GM12878 (cell line): ENCODE measurements around the gene REEP6. TPM values are rescaled to one million over a fixed set of nuclear protein-coding genes. Genes with fewer than 3 reads are reported as not detected.
A peak's percentile ranks its signal among the peaks of the same experiment; 100 is the strongest.

Experiments used
- ATAC-seq: fragments of 200-7000 bp; cut with Tn5 transposase; 3 replicates; pipeline ENCODE4 v1.9.1; 2020; ENCODE audit warnings: mild to moderate bottlenecking, moderate library complexity
- BruUV-seq: library from RNA; stranded (reverse); fragments of 400-500 nt; replicated peaks from 2 replicates; lab custom pipeline; 2021; lab: Mats Ljungman, UMichigan
- CTCF ChIA-PET: fragments of 300-600 bp; sonication (Branson Sonifier 250); formaldehyde crosslinking; extraction: SDS; loops from one replicate; lab custom pipeline; 2021; ENCODE audit warnings: inconsistent platforms; lab: Yijun Ruan, JAX
- POLR2A ChIA-PET: fragments of 350-600 bp; formaldehyde crosslinking; extraction: SDS; loops from one replicate; lab custom pipeline; 2021; ENCODE audit warnings: inconsistent platforms; lab: Charles Lee
- RAD21 ChIA-PET: fragments of 300-600 bp; sonication (Branson Sonifier 250); formaldehyde crosslinking; loops from one replicate; lab custom pipeline; 2023; ENCODE audit warnings: antibody characterized with exemption; ENCODE audit not compliant: unreplicated experiment; lab: Charles Lee
- SMC1A ChIA-PET: fragments of 300-600 bp; sonication (Branson Sonifier 250); formaldehyde crosslinking; loops from one replicate; lab custom pipeline; 2023; ENCODE audit not compliant: unreplicated experiment, uncharacterized antibody; lab: Charles Lee
- DNase-seq: peaks from one replicate; pipeline ENCODE4 v3.0.0-alpha.2; 2011; ENCODE audit warnings: low read depth, low spot score
- FAIRE-seq: peaks from 3 replicates; lab custom pipeline; 2011; peaks lifted over from hg19 to GRCh38; lab: Jason Lieb, UNC
- H2AFZ ChIP-seq: 2 replicates; pipeline ENCODE4 v1.6.0; 2011; ENCODE audit warnings: low read depth, low read length, control low read depth; ENCODE audit not compliant: control insufficient read depth
- H3K27ac ChIP-seq: 2 replicates; pipeline ENCODE4 v1.5.1; 2011; ENCODE audit warnings: control low read depth; ENCODE audit not compliant: control insufficient read depth, insufficient read depth
- H3K27me3 ChIP-seq, 2 experiments: replicated peaks in 1 of 2; 2 replicates each; pipeline versions ENCODE4 v1.6.0 to v1.6.1; 2011; ENCODE audit warnings: low read length in 1 of 2; ENCODE audit not compliant: control insufficient read depth in 2 of 2, insufficient read depth in 2 of 2
- H3K36me3 ChIP-seq, 2 experiments: 2 replicates each; pipeline ENCODE4 v1.5.1; 2011; ENCODE audit warnings: low read length in 1 of 2; ENCODE audit not compliant: control insufficient read depth in 2 of 2, insufficient read depth in 2 of 2
- H3K4me1 ChIP-seq: 2 replicates; pipeline ENCODE4 v1.6.1; 2011; ENCODE audit warnings: mild to moderate bottlenecking, low read length, moderate library complexity, mixed read lengths; ENCODE audit not compliant: control insufficient read depth, insufficient read depth
- H3K4me2 ChIP-seq: 2 replicates; pipeline ENCODE4 v1.6.0; 2011; ENCODE audit warnings: control low read depth; ENCODE audit not compliant: control insufficient read depth, insufficient read depth
- H3K4me3 ChIP-seq: fragments of 200-600 bp; sonication (generic); 2 replicates; pipeline ENCODE4 v1.5.1; 2016
- H3K79me2 ChIP-seq: 2 replicates; pipeline ENCODE4 v1.6.0; 2011; ENCODE audit warnings: low read length; ENCODE audit not compliant: control insufficient read depth, insufficient read depth
- H3K9ac ChIP-seq: 2 replicates; pipeline ENCODE4 v1.8.0; 2011; ENCODE audit warnings: low read length, control low read depth, mixed read lengths; ENCODE audit not compliant: control insufficient read depth, insufficient read depth
- H3K9me3 ChIP-seq: replicated peaks from 3 replicates; pipeline ENCODE4 v1.5.1; 2011; ENCODE audit warnings: mild to moderate bottlenecking, low read length; ENCODE audit not compliant: control insufficient read depth, insufficient read depth
- H4K20me1 ChIP-seq: 2 replicates; pipeline ENCODE4 v1.6.0; 2011; ENCODE audit not compliant: control insufficient read depth, insufficient read depth
- EZH2 ChIP-seq: IDR thresholded peaks from 2 replicates; pipeline ENCODE4 v1.6.1; 2012; ENCODE audit warnings: low read depth, mild to moderate bottlenecking, control low read depth, inconsistent platforms, low read length, borderline replicate concordance; ENCODE audit not compliant: control insufficient read depth
- FOS ChIP-seq: IDR thresholded peaks from 3 replicates; pipeline ENCODE4 v1.6.1; 2011; ENCODE audit warnings: borderline replicate concordance; ENCODE audit not compliant: insufficient read length; ENCODE audit errors: extremely low read depth
- MXI1 ChIP-seq: fragments of 150-350 bp; IDR thresholded peaks from 2 replicates; pipeline ENCODE4 v1.6.1; 2011; ENCODE audit warnings: low read depth, mild to moderate bottlenecking, inconsistent platforms, low read length, improper control_type of control experiment
- PAX5 ChIP-seq: IDR thresholded peaks from 2 replicates; pipeline ENCODE4 v1.6.1; 2011; ENCODE audit warnings: low read depth, low read length, borderline replicate concordance
- POLR2A ChIP-seq: IDR thresholded peaks from 2 replicates; pipeline ENCODE4 v1.6.1; 2011; ENCODE audit warnings: low read depth, mild to moderate bottlenecking, low read length
- POLR2AphosphoS2 ChIP-seq: IDR thresholded peaks from 2 replicates; pipeline ENCODE4 v1.6.1; 2011; ENCODE audit warnings: low read depth, mild to moderate bottlenecking, low read length, improper control_type of control experiment, moderate library complexity
- ZNF384 ChIP-seq: IDR thresholded peaks from 2 replicates; pipeline ENCODE4 v1.6.1; 2012; ENCODE audit warnings: low read depth, mild to moderate bottlenecking, low read length, improper control_type of control experiment, borderline replicate concordance
- WGBS: methylation state at CpG from one replicate; pipeline ENCODE4 v1.1.6; 2016; ENCODE audit warnings: low lambda C conversion rate; ENCODE audit not compliant: insufficient replicate concordance, insufficient coverage; ENCODE audit errors: missing lambda C conversion rate; 5-methylcytosine and 5-hydroxymethylcytosine counted together
- in situ Hi-C: fragments of 300-500 bp; cut with MboI; formaldehyde crosslinking; loops from 9 replicates; pipeline ENCODE4 v1.14.3; 2018; ENCODE audit warnings: mixed read lengths
- intact Hi-C: fragments of 100-400 bp; cut with micrococcal nuclease; formaldehyde crosslinking; loops from one replicate; pipeline ENCODE4 v1.14.2; 2022; ENCODE audit not compliant: unreplicated experiment
- polyA plus RNA-seq, 11 experiments: library from polyadenylated mRNA; depleted of rRNA in 4 of 11; unstranded in 6 of 11; stranded (reverse) in 5 of 11; fragments of >200 nt; fragmentation: Nextera tagmentation in 4 of 11; fragmentation: Illumina TruSeq in 1 of 11; extraction: Ambion mirVana in 4 of 11; extraction: Trizol in 1 of 11; gene quantifications; 1 replicate in 1 of 11; 2 replicates in 10 of 11; pipeline versions ENCODE4 v1.2.1 to v1.2.3, GENCODE V29; 2011 to 2016; ENCODE audit warnings: inconsistent platforms in 2 of 11, missing spikeins in 2 of 11, low read depth in 1 of 11
- total RNA-seq, 4 experiments: library from RNA; depleted of rRNA in 3 of 4; stranded (reverse); fragments of >200 nt in 3 of 4; fragmentation: Illumina TruSeq in 1 of 4; extraction: Trizol in 1 of 4; gene quantifications; 2 replicates each; pipeline versions ENCODE4 v1.2.1 to v1.2.3, GENCODE V29; 2013 to 2021
- TF ChIP-seq, protein P1 (sequence below): fragments of 450-650 bp; IDR thresholded peaks from 2 replicates; pipeline ENCODE4 v1.6.1; 2017; ENCODE audit warnings: low read depth, mild to moderate bottlenecking, moderate library complexity

The REEP6 gene
- total and polyA plus RNA-seq, 10 of the 15 experiments (the other 5 are each of a cell fraction or from before 2014, with no cell fraction given), result 0.06 to 1.1 (median 0.39) TPM; not detected in 2

DNA sequence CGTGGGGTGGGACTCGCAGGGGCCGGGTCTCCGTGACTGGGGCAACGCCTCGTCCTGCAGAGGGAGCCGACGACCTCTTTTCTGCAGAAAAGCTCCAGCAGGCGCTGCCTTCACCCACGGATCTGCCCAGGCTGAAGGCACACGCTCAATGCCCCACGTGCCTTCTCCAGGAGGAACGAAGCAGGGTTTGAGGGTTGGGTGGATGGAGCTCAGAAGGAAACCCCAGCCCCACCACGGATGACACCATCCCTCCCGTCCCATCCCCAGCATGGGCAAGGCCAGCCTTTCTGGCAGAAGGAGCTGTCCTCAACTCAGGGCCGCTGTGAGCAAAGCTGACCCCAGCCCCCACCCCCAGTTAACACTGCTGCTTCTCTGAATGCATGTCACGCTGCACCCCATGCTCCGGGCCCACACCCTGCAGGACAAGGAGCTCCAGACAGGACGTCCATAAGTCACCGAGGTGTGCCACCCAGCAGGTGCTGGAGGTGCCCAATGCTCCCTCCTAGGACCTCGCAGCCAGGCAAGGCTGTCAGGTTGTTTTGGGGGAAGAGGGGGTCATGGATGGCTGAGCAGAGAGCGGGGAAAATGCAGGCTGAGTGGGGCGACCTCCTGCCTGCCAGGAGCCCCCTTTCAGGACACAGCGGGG lies 19.3 kb upstream of the REEP6 start (continued):
- peak; percentile 79; the same call in 1 of the 2 replicates for TF ChIP-seq PAX5
- TF ChIP-seq, protein P1, sequence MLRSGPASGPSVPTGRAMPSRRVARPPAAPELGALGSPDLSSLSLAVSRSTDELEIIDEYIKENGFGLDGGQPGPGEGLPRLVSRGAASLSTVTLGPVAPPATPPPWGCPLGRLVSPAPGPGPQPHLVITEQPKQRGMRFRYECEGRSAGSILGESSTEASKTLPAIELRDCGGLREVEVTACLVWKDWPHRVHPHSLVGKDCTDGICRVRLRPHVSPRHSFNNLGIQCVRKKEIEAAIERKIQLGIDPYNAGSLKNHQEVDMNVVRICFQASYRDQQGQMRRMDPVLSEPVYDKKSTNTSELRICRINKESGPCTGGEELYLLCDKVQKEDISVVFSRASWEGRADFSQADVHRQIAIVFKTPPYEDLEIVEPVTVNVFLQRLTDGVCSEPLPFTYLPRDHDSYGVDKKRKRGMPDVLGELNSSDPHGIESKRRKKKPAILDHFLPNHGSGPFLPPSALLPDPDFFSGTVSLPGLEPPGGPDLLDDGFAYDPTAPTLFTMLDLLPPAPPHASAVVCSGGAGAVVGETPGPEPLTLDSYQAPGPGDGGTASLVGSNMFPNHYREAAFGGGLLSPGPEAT, result no peak

DNA sequence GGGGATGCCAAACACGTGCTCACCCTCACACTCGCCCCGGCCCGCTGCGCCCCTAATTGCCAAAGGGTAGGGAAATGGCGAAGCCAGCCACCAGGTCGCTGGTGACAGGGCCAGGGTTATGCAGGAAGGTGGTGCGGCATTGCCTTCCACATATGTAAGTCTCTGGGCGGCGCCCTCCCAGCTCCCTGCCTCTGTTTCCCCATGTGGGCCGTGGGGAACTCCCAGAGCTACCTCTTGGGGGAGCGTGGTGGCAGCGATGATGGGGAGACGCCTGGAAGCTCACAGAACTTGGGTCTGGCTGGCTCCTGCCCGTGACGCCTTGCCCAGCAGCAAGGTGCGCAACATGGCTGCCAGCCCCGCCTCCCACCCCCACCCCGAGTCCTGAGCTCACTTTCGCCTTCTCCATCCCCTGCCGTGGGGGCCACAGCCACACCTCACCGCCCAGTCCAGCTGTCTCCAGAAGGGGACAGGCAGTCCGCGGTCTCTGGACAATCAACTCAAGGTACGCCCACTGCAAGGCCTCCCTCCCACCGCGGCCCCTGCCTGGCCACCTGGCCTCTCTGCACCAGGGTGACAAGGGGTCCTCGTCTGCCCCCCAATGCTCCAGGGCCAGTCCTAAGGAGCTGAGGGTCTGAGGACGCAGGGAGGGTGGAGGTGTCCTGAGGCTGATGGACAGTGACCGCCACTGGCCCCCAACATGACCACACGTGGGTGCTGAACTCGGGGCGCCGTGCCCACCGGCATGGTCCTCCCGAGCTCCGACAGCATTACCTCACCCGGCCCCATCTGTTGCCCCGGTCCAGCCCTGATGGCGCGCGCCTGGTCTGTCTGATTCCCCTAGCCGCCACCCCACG lies 18.5 kb upstream of the REEP6 start:
- H3K4me3 ChIP-seq, result no peak overlapping the region
- BruUV-seq, result no TSS peak
- FAIRE-seq (no peak), ATAC-seq (no peak)
- ChIA-PET CTCF (no interaction called here), POLR2A (no interaction called here), SMC1A (no interaction called here)
- intact Hi-C loops, result no loop called here
- H3K27ac ChIP-seq, result no peak overlapping the region
- H2AFZ ChIP-seq, result no peak overlapping the region
- H3K4me1 ChIP-seq, result peaks cover 7% of the 10 kb centered on the region
- H3K9ac ChIP-seq, result no peak overlapping the region
- H3K4me2 ChIP-seq, result no peak overlapping the region
- H3K36me3 ChIP-seq, result no peaks in the 10 kb centered on the region
- TF ChIP-seq MXI1, result no peak
- TF ChIP-seq POLR2AphosphoS2, result peak; percentile 42; the same call in 1 of the 2 replicates
- no peak for TF ChIP-seq EZH2
- TF ChIP-seq ZNF384, result no peak
- TF ChIP-seq POLR2A, result peak; percentile 69
- no peak for TF ChIP-seq FOS
- TF ChIP-seq, all 136 proteins: peak for 2
- in situ Hi-C loops, result no loop called here
- peaks cover 7 to 27% of the 10 kb centered on the region in 2 experiments for H3K27me3 ChIP-seq
- WGBS, result 79% methylated on average over 41 of the region's 44 CpGs
- no peaks in the 10 kb centered on the region for H3K9me3 ChIP-seq
- H4K20me1 ChIP-seq, result peaks cover 7% of the 10 kb centered on the region
- RAD21 ChIA-PET, result no interaction called here
- no peaks in the 10 kb centered on the region; the same call in none of the 2 replicates for H3K79me2 ChIP-seq
- no peak for DNase-seq
